ENCODE results near the gene PLA2G4E.

DNA sequence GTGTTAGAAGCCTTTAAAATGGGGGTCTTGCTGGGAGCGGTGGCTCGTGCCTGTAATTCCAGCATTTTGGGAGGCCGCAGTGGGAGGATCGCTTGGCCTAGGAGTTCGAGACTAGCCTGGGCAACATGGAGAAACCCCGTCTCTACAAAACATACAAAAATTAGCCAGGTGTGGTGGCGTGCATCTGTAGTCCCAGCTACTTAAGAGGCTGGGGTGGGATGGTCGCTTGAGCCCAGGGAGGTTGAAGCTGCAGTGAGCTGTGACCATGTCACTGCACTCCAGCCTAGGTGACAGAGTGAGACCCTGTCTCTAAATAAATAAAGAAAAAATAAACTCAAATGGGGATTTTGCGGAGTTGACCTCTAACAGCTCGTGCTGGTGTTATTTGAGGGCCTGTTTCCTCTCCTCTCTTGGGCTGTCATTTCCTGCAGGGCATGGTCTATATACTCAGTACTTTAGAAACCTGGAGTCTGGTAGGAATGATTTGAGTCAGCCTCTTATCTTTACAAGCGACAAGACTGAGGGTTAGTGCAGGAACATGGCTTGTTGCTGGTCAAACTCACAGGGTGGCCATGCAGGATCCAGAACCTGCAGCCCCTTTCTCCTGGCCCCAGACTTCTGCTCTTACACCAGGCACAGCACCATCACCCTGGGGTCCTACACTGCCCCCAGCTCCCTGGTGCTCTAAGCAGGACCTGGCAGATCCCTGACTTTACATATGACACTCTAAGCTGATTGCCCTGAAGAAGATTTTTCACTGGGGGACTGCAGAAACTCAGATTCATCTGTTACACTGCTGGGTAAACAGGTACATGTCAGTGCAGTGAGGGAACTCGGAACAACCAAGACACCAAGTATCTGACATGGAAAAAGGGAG is 63.6 kb downstream of the PLA2G4E start:
- TF ChIP-seq, protein P1, sequence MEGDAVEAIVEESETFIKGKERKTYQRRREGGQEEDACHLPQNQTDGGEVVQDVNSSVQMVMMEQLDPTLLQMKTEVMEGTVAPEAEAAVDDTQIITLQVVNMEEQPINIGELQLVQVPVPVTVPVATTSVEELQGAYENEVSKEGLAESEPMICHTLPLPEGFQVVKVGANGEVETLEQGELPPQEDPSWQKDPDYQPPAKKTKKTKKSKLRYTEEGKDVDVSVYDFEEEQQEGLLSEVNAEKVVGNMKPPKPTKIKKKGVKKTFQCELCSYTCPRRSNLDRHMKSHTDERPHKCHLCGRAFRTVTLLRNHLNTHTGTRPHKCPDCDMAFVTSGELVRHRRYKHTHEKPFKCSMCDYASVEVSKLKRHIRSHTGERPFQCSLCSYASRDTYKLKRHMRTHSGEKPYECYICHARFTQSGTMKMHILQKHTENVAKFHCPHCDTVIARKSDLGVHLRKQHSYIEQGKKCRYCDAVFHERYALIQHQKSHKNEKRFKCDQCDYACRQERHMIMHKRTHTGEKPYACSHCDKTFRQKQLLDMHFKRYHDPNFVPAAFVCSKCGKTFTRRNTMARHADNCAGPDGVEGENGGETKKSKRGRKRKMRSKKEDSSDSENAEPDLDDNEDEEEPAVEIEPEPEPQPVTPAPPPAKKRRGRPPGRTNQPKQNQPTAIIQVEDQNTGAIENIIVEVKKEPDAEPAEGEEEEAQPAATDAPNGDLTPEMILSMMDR (IDR thresholded peaks at IDR 0.05): no peak
- TF ChIP-seq POLR2A (IDR thresholded peaks at IDR 0.05): no peak
